ENCODE measurements around the gene TRIM32. TPM values are rescaled to one million over a fixed set of nuclear protein-coding genes. Genes with fewer than 3 reads are reported as not detected.
A peak's percentile ranks its signal among the peaks of the same experiment; 100 is the strongest.

Gene TRIM32
- total RNA-seq, 4 donors from 2014 or later, result 12.6 to 25.8 (median 24.3) TPM

DNA sequence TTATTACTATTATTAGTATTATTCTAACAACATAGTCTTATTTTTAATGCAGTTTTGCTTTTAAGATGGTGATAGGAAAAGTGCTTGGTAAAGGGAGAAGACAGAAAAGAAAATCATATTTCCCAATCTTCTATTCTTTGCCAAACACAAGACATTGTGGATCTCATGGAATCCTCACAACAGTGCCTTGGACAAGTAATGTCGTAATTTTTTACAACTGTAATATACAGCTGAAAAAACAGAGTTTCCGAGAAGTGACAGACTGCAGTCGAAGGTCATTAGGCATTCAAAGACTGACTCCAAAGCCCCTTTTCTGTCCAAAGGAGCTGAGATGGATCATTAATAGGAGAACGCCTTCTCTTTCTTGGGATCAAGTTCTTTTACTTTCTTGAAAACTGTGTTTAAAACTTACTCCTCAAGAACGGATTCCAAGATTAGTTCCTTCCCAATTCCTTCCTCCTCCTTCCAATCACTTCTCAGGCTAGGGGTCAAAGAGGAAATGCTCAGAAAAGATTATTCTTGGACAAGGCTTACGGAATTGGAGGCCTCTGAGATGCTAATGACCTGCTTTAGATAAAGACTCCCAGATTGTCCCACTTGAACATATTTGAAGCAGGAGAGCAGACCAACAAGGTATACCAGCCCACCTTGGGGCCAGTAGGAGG lies 24.3 kb upstream of the TRIM32 start:
- H3K4me3 ChIP-seq, result no peak overlapping the region
- H3K9me3 ChIP-seq, result no peaks in the 10 kb centered on the region
- H3K4me1 ChIP-seq, result peaks cover 0 to 19% of the 10 kb centered on the region in 2 donors
- in situ Hi-C loops (cut with MboI; ENCODE audit: low sequenced_read_pairs in 4 of 4) (loop anchor here in 3 of 4 donors (5.0 to 25.0 kb wide), 8 partner anchors 88 to 1075 kb away; partner anchors contain the start of gene PAPPA (in 2 of the 3)), intact Hi-C loops (cut with DNase I; ENCODE audit: low total_unique reads) (loop anchor here (5.0 to 10.0 kb wide), 5 partner anchors 70 to 1070 kb away; partner anchors contain the start of gene PAPPA)
- DNase-seq (no peak), ATAC-seq (peak; percentile 35 to 40)
- H3K27me3 ChIP-seq, result no peaks in the 10 kb centered on the region
- TF ChIP-seq, protein P1, sequence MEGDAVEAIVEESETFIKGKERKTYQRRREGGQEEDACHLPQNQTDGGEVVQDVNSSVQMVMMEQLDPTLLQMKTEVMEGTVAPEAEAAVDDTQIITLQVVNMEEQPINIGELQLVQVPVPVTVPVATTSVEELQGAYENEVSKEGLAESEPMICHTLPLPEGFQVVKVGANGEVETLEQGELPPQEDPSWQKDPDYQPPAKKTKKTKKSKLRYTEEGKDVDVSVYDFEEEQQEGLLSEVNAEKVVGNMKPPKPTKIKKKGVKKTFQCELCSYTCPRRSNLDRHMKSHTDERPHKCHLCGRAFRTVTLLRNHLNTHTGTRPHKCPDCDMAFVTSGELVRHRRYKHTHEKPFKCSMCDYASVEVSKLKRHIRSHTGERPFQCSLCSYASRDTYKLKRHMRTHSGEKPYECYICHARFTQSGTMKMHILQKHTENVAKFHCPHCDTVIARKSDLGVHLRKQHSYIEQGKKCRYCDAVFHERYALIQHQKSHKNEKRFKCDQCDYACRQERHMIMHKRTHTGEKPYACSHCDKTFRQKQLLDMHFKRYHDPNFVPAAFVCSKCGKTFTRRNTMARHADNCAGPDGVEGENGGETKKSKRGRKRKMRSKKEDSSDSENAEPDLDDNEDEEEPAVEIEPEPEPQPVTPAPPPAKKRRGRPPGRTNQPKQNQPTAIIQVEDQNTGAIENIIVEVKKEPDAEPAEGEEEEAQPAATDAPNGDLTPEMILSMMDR (IDR thresholded peaks at IDR 0.05 in 4 of 5, conservative IDR thresholded peaks at IDR 0.05 in 1 of 5), result no peak
- TF ChIP-seq POLR2A (IDR thresholded peaks at IDR 0.05), result no peak
- peak overlapping the region in 2 of 4 donors; percentile 46 to 52 for H3K27ac ChIP-seq
- H3K36me3 ChIP-seq, result no peaks in the 10 kb centered on the region

- Histone ChIP-seq H3K27me3 (no peaks in the 10 kb centered on the region), H3K36me3 (no peaks in the 10 kb centered on the region), H3K27ac (peak overlapping the region in 2 of 4 donors; percentile 46 to 52), H3K4me3 (no peak overlapping the region), H3K9me3 (no peaks in the 10 kb centered on the region), H3K4me1 (peaks cover 0 to 19% of the 10 kb centered on the region in 2 donors)
- DNase-seq (no peak), ATAC-seq (no peak)
- TF ChIP-seq, protein P1 (IDR thresholded peaks at IDR 0.05 in 4 of 5, conservative IDR thresholded peaks at IDR 0.05 in 1 of 5), result no peak
- no peak for TF ChIP-seq POLR2A (IDR thresholded peaks at IDR 0.05)
- intact Hi-C loops (cut with DNase I; ENCODE audit: low total_unique reads), result loop anchor here (5.0 to 10.0 kb wide), 5 partner anchors 71 to 1071 kb away; partner anchors contain the start of gene PAPPA
- in situ Hi-C loops (cut with MboI; ENCODE audit: low sequenced_read_pairs in 4 of 4), result loop anchor here in 3 of 4 donors (5.0 to 25.0 kb wide), 8 partner anchors 89 to 1076 kb away; partner anchors contain the start of gene PAPPA (in 2 of the 3)
These were observed 23.5 kb upstream of the TRIM32 start for GRCh38 chr9:116663581-116663980.

- Histone ChIP-seq H3K27ac (no peak overlapping the region), H3K4me3 (no peak overlapping the region), H3K36me3 (no peaks in the 10 kb centered on the region), H3K9me3 (peaks cover 0 to 4% (median 0%) of the 10 kb centered on the region in 3 donors), H3K27me3 (no peaks in the 10 kb centered on the region), H3K4me1 (peaks cover 0 to 12% of the 10 kb centered on the region in 2 donors)
- ATAC-seq (no peak), DNase-seq (no peak)
- in situ Hi-C loops (cut with MboI; ENCODE audit: low sequenced_read_pairs in 4 of 4) (loop anchor here in 3 of 4 donors (10.0 to 25.0 kb wide), 6 partner anchors 94 to 1082 kb away; partner anchors contain the start of gene PAPPA (in 2 of the 3)), intact Hi-C loops (cut with DNase I; ENCODE audit: low total_unique reads) (loop anchor here (10.0 kb wide), 1 partner anchor 174 kb away; no protein-coding TSS in a partner anchor)
- TF ChIP-seq, protein P1 (IDR thresholded peaks at IDR 0.05 in 4 of 5, conservative IDR thresholded peaks at IDR 0.05 in 1 of 5), result no peak
- no peak for TF ChIP-seq POLR2A (IDR thresholded peaks at IDR 0.05)
These were observed 18.0 kb upstream of the TRIM32 start for GRCh38 chr9:116668970-116669695.

DNA sequence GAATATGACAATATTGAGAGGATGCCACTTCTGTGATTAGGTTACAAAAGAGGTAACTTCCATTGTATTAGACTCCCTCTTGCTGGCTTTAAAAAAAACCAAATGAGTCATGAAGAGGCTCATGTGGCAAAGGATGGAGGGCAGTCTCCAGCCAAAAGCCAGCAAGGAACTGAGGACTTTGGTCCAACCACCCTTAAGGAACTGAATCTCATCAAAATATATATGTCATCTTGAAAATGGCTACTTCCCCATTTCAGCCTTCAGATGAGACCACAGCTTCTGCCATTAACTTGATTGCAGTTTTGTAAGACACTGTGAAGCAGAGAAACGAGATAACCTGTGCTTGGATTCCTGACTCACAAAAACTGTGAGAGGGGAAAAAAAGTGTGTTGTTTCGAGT lies 15.5 kb upstream of the TRIM32 start:
- intact Hi-C loops (cut with DNase I; ENCODE audit: low total_unique reads), result no loop called here

More for the DNA sequence above, 15.5 kb upstream of the TRIM32 start:
- DNase-seq, result no peak
- Histone ChIP-seq H3K4me1 (no peaks in the 10 kb centered on the region), H3K27ac (no peak overlapping the region), H3K36me3 (no peaks in the 10 kb centered on the region), H3K27me3 (no peaks in the 10 kb centered on the region), H3K9me3 (peaks cover 0 to 4% (median 0%) of the 10 kb centered on the region in 3 donors), H3K4me3 (no peak overlapping the region)
- ATAC-seq, result no peak
- in situ Hi-C loops (cut with MboI; ENCODE audit: low sequenced_read_pairs in 4 of 4), result loop anchor here in 2 of 4 donors (25.0 kb wide), 3 partner anchors 509 to 1084 kb away; partner anchors contain the start of gene PAPPA (in 1 of the 2)
- no peak for TF ChIP-seq POLR2A (IDR thresholded peaks at IDR 0.05)
- TF ChIP-seq, protein P1 (IDR thresholded peaks at IDR 0.05 in 4 of 5, conservative IDR thresholded peaks at IDR 0.05 in 1 of 5), result no peak
